Cardiac muscle cell (in vitro differentiated cells and primary cell): ENCODE measurements around the gene RB1. TPM values are rescaled to one million over a fixed set of nuclear protein-coding genes. Genes with fewer than 3 reads are reported as not detected.
"Not testable (repeated sequence)": the region's sequence is repeated elsewhere in the genome, so short reads cannot be mapped to it uniquely, and the experiment has no call there.

ENCODE experiments used
- DNase-seq, 2 donors: peaks; one replicate each; pipeline versions ENCODE4 v3.0.0 to v3.0.0-alpha.2; 2010 to 2017; ENCODE audit warnings: low read depth in 1 of 2, low spot score in 1 of 2
- H3K27ac ChIP-seq: fragments of 200-600 bp; sonication (generic); 2 replicates; pipeline ENCODE4 v1.5.1; 2016
- H3K27me3 ChIP-seq: fragments of 200-600 bp; sonication (generic); 2 replicates; pipeline ENCODE4 v1.6.0; 2016; ENCODE audit warnings: control low read depth
- H3K36me3 ChIP-seq: fragments of 200-600 bp; sonication (generic); 2 replicates; pipeline ENCODE4 v1.5.1; 2016; ENCODE audit warnings: control low read depth
- H3K4me1 ChIP-seq: fragments of 200-600 bp; sonication (generic); 2 replicates; pipeline ENCODE4 v1.8.1; 2017; ENCODE audit warnings: low read depth, mild to moderate bottlenecking, mixed run types
- H3K4me3 ChIP-seq: fragments of 200-600 bp; sonication (generic); 2 replicates; pipeline ENCODE4 v1.5.1; 2016; ENCODE audit warnings: mild to moderate bottlenecking
- H3K9me3 ChIP-seq: fragments of 200-600 bp; sonication (generic); 2 replicates; pipeline ENCODE4 v1.5.1; 2017; ENCODE audit warnings: low read depth, mild to moderate bottlenecking, control low read depth
- polyA plus RNA-seq: library from polyadenylated mRNA; unstranded; fragments of >200 nt; fragmentation: Nextera tagmentation; extraction: Ambion mirVana; gene quantifications from 2 replicates; pipeline ENCODE4 v1.2.1, GENCODE V29; 2016
- total RNA-seq: library from RNA; depleted of rRNA; stranded (reverse); fragments of >200 nt; gene quantifications from 2 replicates; pipeline ENCODE4 v1.2.3, GENCODE V29; 2016
- TF ChIP-seq, protein P1 (sequence below): IDR thresholded peaks from 2 replicates; pipeline ENCODE4 v1.5.1; 2012; ENCODE audit warnings: low read depth, mild to moderate bottlenecking, low read length

RB1 gene
- total and polyA plus RNA-seq, 2 experiments from 2014 or later, result 23.0 to 23.6 TPM

DNA sequence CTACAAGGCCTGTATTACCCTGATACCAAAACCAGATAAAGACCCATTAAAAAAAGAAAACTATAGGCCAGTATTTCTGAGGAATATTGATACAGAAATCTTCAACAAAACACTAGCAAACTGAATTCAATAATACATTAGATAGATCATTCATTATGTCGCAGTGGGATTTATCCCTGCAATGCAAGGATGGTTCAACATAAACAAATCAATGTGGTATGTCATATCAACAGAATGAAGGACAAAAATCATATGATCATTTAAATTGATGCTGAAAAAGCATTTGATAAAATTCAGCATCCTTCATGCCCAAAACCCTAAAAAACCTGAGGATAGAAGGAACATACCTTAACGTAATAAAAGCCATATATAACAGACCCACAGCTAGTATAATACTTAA lies 50.0 kb downstream of the RB1 start:
- TF ChIP-seq, protein P1, sequence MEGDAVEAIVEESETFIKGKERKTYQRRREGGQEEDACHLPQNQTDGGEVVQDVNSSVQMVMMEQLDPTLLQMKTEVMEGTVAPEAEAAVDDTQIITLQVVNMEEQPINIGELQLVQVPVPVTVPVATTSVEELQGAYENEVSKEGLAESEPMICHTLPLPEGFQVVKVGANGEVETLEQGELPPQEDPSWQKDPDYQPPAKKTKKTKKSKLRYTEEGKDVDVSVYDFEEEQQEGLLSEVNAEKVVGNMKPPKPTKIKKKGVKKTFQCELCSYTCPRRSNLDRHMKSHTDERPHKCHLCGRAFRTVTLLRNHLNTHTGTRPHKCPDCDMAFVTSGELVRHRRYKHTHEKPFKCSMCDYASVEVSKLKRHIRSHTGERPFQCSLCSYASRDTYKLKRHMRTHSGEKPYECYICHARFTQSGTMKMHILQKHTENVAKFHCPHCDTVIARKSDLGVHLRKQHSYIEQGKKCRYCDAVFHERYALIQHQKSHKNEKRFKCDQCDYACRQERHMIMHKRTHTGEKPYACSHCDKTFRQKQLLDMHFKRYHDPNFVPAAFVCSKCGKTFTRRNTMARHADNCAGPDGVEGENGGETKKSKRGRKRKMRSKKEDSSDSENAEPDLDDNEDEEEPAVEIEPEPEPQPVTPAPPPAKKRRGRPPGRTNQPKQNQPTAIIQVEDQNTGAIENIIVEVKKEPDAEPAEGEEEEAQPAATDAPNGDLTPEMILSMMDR, result no peak
- Histone ChIP-seq H3K9me3 (no peaks in the 10 kb centered on the region), H3K4me1 (no peaks in the 10 kb centered on the region), H3K4me3 (no peak overlapping the region), H3K27ac (no peak overlapping the region), H3K36me3 (peaks cover 10% of the 10 kb centered on the region), H3K27me3 (no peaks in the 10 kb centered on the region)
- DNase-seq, result no peak

DNA sequence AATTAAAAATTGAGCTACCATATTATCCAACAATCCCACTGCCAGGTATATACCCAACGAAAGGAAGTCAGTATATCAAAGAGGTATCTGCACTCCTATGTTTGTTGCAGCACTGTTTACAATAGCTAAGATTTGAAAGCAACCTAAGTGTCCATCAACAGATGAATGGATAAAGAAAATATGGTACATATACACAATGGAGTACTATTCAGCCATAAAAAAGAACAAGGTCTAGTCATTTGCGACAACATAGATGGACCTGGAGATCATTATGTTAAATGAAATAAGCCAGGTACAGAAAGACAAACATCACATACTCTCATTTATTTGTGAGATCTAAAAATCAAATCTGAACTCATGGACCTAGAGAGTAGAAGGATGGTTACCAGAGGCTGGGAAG lies 52.0 kb downstream of the RB1 start:
- not testable (repeated sequence) for DNase-seq, H3K9me3 ChIP-seq, H3K4me1 ChIP-seq, H3K36me3 ChIP-seq, H3K27ac ChIP-seq, H3K27me3 ChIP-seq, H3K4me3 ChIP-seq

DNA sequence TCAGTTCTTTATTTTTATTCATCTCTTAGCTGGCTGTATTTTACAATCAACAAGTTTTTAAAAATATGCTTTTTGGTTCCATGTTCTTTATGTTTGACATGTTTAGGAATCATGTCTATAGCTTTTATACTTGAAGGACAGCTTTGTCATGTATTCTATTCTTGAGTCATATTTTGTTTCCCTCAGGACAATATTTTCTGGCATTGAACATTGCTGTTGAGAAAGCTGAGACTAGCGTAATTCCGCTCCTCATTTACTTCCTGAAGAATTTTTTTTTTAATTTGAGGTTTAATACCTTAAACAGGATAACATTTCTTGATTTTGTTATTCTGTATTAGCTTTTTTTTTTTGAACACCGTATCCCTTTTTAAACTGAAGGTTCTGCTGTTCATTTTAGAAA lies 53.2 kb downstream of the RB1 start:
- TF ChIP-seq, protein P1, result no peak
- no peaks in the 10 kb centered on the region for H3K27me3 ChIP-seq
- no peaks in the 10 kb centered on the region for H3K36me3 ChIP-seq
- no peak overlapping the region for H3K27ac ChIP-seq
- no peaks in the 10 kb centered on the region for H3K9me3 ChIP-seq
- H3K4me3 ChIP-seq, result no peak overlapping the region
- no peak for DNase-seq
- H3K4me1 ChIP-seq, result no peaks in the 10 kb centered on the region

DNA sequence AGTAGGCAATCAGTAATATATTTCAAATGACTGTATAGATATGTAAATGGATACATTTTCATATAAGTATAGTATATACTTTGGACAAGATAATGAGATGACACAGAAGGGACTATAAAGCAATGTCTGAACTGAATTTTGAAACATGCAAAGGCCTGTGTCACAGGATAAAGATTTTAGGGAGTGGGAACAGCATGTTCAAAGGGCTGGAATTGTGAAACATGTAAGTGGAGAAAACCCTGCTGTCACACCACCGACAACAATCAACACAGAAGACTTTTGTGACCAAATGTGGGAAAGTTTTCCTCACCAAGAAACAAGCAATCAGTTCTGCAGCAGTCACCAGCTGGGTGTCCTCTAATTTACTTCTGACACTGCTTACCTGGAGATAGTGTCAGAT lies 66.4 kb downstream of the RB1 start:
- Histone ChIP-seq H3K36me3 (peaks cover 16% of the 10 kb centered on the region), H3K27me3 (no peaks in the 10 kb centered on the region), H3K4me3 (no peak overlapping the region), H3K4me1 (no peaks in the 10 kb centered on the region), H3K9me3 (no peaks in the 10 kb centered on the region), H3K27ac (no peak overlapping the region)
- TF ChIP-seq, protein P1, result no peak
- no peak for DNase-seq

DNA sequence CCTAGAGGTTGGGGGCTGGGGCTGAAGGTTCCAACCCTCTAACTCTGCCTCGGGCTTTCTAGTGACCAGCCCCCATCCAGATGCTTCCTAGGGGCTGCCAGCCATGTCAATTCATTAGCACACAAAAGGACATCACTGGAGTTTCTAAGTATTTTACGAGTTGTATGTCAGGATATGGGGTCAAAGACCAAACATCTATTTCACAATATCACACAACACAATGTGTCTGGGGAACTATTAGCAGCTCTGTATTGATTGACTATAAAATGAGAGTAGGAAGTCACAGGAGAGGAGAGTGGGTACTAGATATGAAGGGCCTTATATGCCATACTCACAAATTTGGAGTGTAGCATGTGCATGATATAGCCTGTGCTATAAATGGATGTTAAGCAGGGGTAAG lies 67.3 kb downstream of the RB1 start:
- TF ChIP-seq, protein P1, result no peak
- Histone ChIP-seq H3K9me3 (no peaks in the 10 kb centered on the region), H3K27me3 (no peaks in the 10 kb centered on the region), H3K27ac (no peak overlapping the region), H3K36me3 (peaks cover 16% of the 10 kb centered on the region), H3K4me3 (no peak overlapping the region), H3K4me1 (no peaks in the 10 kb centered on the region)
- no peak for DNase-seq

DNA sequence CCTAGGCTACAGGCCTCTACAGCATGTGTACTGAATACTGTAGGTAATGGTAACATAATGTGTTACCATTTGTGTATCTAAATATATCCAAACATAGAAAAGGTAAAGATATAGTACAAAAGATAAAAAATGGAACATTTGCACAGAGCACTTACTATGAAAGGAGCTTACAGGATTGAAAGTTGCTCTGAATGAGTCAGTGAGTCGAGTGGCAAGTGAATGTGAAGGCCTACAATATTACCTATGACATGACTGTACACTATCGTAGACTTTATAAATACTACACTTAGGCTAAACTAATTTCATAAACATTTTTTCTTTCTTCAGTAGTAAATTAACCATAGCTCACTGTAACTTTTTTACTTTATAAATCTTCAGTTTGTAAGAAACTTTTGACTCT lies 74.3 kb downstream of the RB1 start:
- no peak overlapping the region for H3K27ac ChIP-seq
- no peak overlapping the region for H3K4me3 ChIP-seq
- TF ChIP-seq, protein P1, result no peak
- no peaks in the 10 kb centered on the region for H3K27me3 ChIP-seq
- no peaks in the 10 kb centered on the region for H3K4me1 ChIP-seq
- H3K36me3 ChIP-seq, result peaks cover 20% of the 10 kb centered on the region
- H3K9me3 ChIP-seq, result no peaks in the 10 kb centered on the region
- DNase-seq, result no peak
